GM12878 (cell line): ENCODE results near the gene TMEM225B. TPM values are rescaled to one million over a fixed set of nuclear protein-coding genes. Genes with fewer than 3 reads are reported as not detected.
"Not testable (repeated sequence)": the region's sequence is repeated elsewhere in the genome, so short reads cannot be mapped to it uniquely, and the experiment has no call there.

Experiments used
- ATAC-seq: fragments of 200-7000 bp; cut with Tn5 transposase; 3 replicates; pipeline ENCODE4 v1.9.1; 2020; ENCODE audit warnings: mild to moderate bottlenecking, moderate library complexity
- BruUV-seq: library from RNA; stranded (reverse); fragments of 400-500 nt; replicated peaks from 2 replicates; lab custom pipeline; 2021; lab: Mats Ljungman, UMichigan
- CTCF ChIA-PET: fragments of 300-600 bp; sonication (Branson Sonifier 250); formaldehyde crosslinking; extraction: SDS; loops from one replicate; lab custom pipeline; 2021; ENCODE audit warnings: inconsistent platforms; lab: Yijun Ruan, JAX
- POLR2A ChIA-PET: fragments of 350-600 bp; formaldehyde crosslinking; extraction: SDS; loops from one replicate; lab custom pipeline; 2021; ENCODE audit warnings: inconsistent platforms; lab: Charles Lee
- RAD21 ChIA-PET: fragments of 300-600 bp; sonication (Branson Sonifier 250); formaldehyde crosslinking; loops from one replicate; lab custom pipeline; 2023; ENCODE audit warnings: antibody characterized with exemption; ENCODE audit not compliant: unreplicated experiment; lab: Charles Lee
- SMC1A ChIA-PET: fragments of 300-600 bp; sonication (Branson Sonifier 250); formaldehyde crosslinking; loops from one replicate; lab custom pipeline; 2023; ENCODE audit not compliant: unreplicated experiment, uncharacterized antibody; lab: Charles Lee
- DNase-seq: peaks from one replicate; pipeline ENCODE4 v3.0.0-alpha.2; 2011; ENCODE audit warnings: low read depth, low spot score
- FAIRE-seq: peaks from 3 replicates; lab custom pipeline; 2011; peaks lifted over from hg19 to GRCh38; lab: Jason Lieb, UNC
- H2AFZ ChIP-seq: 2 replicates; pipeline ENCODE4 v1.6.0; 2011; ENCODE audit warnings: low read depth, low read length, control low read depth; ENCODE audit not compliant: control insufficient read depth
- H3K27ac ChIP-seq: 2 replicates; pipeline ENCODE4 v1.5.1; 2011; ENCODE audit warnings: control low read depth; ENCODE audit not compliant: control insufficient read depth, insufficient read depth
- H3K27me3 ChIP-seq, 2 experiments: replicated peaks in 1 of 2; 2 replicates each; pipeline versions ENCODE4 v1.6.0 to v1.6.1; 2011; ENCODE audit warnings: low read length in 1 of 2; ENCODE audit not compliant: control insufficient read depth in 2 of 2, insufficient read depth in 2 of 2
- H3K36me3 ChIP-seq, 2 experiments: 2 replicates each; pipeline ENCODE4 v1.5.1; 2011; ENCODE audit warnings: low read length in 1 of 2; ENCODE audit not compliant: control insufficient read depth in 2 of 2, insufficient read depth in 2 of 2
- H3K4me1 ChIP-seq: 2 replicates; pipeline ENCODE4 v1.6.1; 2011; ENCODE audit warnings: mild to moderate bottlenecking, low read length, moderate library complexity, mixed read lengths; ENCODE audit not compliant: control insufficient read depth, insufficient read depth
- H3K4me2 ChIP-seq: 2 replicates; pipeline ENCODE4 v1.6.0; 2011; ENCODE audit warnings: control low read depth; ENCODE audit not compliant: control insufficient read depth, insufficient read depth
- H3K4me3 ChIP-seq: fragments of 200-600 bp; sonication (generic); 2 replicates; pipeline ENCODE4 v1.5.1; 2016
- H3K79me2 ChIP-seq: 2 replicates; pipeline ENCODE4 v1.6.0; 2011; ENCODE audit warnings: low read length; ENCODE audit not compliant: control insufficient read depth, insufficient read depth
- H3K9ac ChIP-seq: 2 replicates; pipeline ENCODE4 v1.8.0; 2011; ENCODE audit warnings: low read length, control low read depth, mixed read lengths; ENCODE audit not compliant: control insufficient read depth, insufficient read depth
- H3K9me3 ChIP-seq: replicated peaks from 3 replicates; pipeline ENCODE4 v1.5.1; 2011; ENCODE audit warnings: mild to moderate bottlenecking, low read length; ENCODE audit not compliant: control insufficient read depth, insufficient read depth
- H4K20me1 ChIP-seq: 2 replicates; pipeline ENCODE4 v1.6.0; 2011; ENCODE audit not compliant: control insufficient read depth, insufficient read depth
- BCL3 ChIP-seq: IDR thresholded peaks from 2 replicates; pipeline ENCODE4 v1.6.1; 2011; ENCODE audit warnings: borderline replicate concordance, low read depth, mild to moderate bottlenecking, moderate library complexity, low read length; ENCODE audit not compliant: insufficient read depth, poor library complexity, severe bottlenecking
- TCF3 ChIP-seq: IDR thresholded peaks from 2 replicates; pipeline ENCODE4 v1.6.1; 2012; ENCODE audit warnings: low read depth, mild to moderate bottlenecking, low read length, borderline replicate concordance; ENCODE audit not compliant: insufficient read depth
- WGBS: methylation state at CpG from one replicate; pipeline ENCODE4 v1.1.6; 2016; ENCODE audit warnings: low lambda C conversion rate; ENCODE audit not compliant: insufficient replicate concordance, insufficient coverage; ENCODE audit errors: missing lambda C conversion rate; 5-methylcytosine and 5-hydroxymethylcytosine counted together
- in situ Hi-C: fragments of 300-500 bp; cut with MboI; formaldehyde crosslinking; loops from 9 replicates; pipeline ENCODE4 v1.14.3; 2018; ENCODE audit warnings: mixed read lengths
- intact Hi-C: fragments of 100-400 bp; cut with micrococcal nuclease; formaldehyde crosslinking; loops from one replicate; pipeline ENCODE4 v1.14.2; 2022; ENCODE audit not compliant: unreplicated experiment
- polyA plus RNA-seq, 11 experiments: library from polyadenylated mRNA; depleted of rRNA in 4 of 11; unstranded in 6 of 11; stranded (reverse) in 5 of 11; fragments of >200 nt; fragmentation: Nextera tagmentation in 4 of 11; fragmentation: Illumina TruSeq in 1 of 11; extraction: Ambion mirVana in 4 of 11; extraction: Trizol in 1 of 11; gene quantifications; 1 replicate in 1 of 11; 2 replicates in 10 of 11; pipeline versions ENCODE4 v1.2.1 to v1.2.3, GENCODE V29; 2011 to 2016; ENCODE audit warnings: inconsistent platforms in 2 of 11, missing spikeins in 2 of 11, low read depth in 1 of 11
- total RNA-seq, 4 experiments: library from RNA; depleted of rRNA in 3 of 4; stranded (reverse); fragments of >200 nt in 3 of 4; fragmentation: Illumina TruSeq in 1 of 4; extraction: Trizol in 1 of 4; gene quantifications; 2 replicates each; pipeline versions ENCODE4 v1.2.1 to v1.2.3, GENCODE V29; 2013 to 2021

The TMEM225B gene
- total and polyA plus RNA-seq, 10 of the 15 experiments (the other 5 are each of a cell fraction or from before 2014, with no cell fraction given) = 0.22 to 1.9 (median 0.43) TPM

GRCh38 chr7:99580778-99581332 is 17.2 kb upstream of the TMEM225B start:
- DNase-seq, H3K36me3 ChIP-seq, in situ Hi-C loops, H3K79me2 ChIP-seq, H3K27ac ChIP-seq, SMC1A ChIA-PET, H3K9ac ChIP-seq, ATAC-seq, BruUV-seq, H3K27me3 ChIP-seq, FAIRE-seq, CTCF ChIA-PET, RAD21 ChIA-PET, H4K20me1 ChIP-seq, POLR2A ChIA-PET, H3K9me3 ChIP-seq, H2AFZ ChIP-seq, H3K4me1 ChIP-seq: not testable (repeated sequence)
- H3K4me2 ChIP-seq = peak overlapping the region; percentile 78
- intact Hi-C loops = loop anchor here (2.0 kb wide), 1 partner anchor 20 kb away; no protein-coding TSS in a partner anchor
- 70% methylated on average over 4 of the region's 4 CpGs for WGBS
- peak overlapping the region; percentile 37 for H3K4me3 ChIP-seq

GRCh38 chr7:99588868-99589267 is 9.2 kb upstream of the TMEM225B start:
- Histone ChIP-seq H2AFZ (no peak overlapping the region), H4K20me1 (no peaks in the 10 kb centered on the region), H3K4me3 (no peak overlapping the region), H3K79me2 (no peaks in the 10 kb centered on the region), H3K9me3 (no peaks in the 10 kb centered on the region), H3K27me3 (no peaks in the 10 kb centered on the region), H3K4me2 (no peak overlapping the region), H3K4me1 (no peaks in the 10 kb centered on the region), H3K27ac (no peak overlapping the region), H3K9ac (no peak overlapping the region), H3K36me3 (no peaks in the 10 kb centered on the region)
- in situ Hi-C loops (no loop called here), intact Hi-C loops (no loop called here)
- ChIA-PET CTCF (no interaction called here), SMC1A (no interaction called here), POLR2A (no interaction called here), RAD21 (no interaction called here)
- no TSS peak for BruUV-seq
- DNase-seq (no peak), ATAC-seq (no peak), FAIRE-seq (no peak)
- WGBS = 81% methylated on average over 3 of the region's 3 CpGs
- TF ChIP-seq BCL3 (peak; percentile 45), TCF3 (no peak)
